Uterus (tissue), 4 donors: ENCODE results near the gene FEM1A. TPM values are rescaled to one million over a fixed set of nuclear protein-coding genes. Genes with fewer than 3 reads are reported as not detected.
A peak's percentile ranks its signal among the peaks of the same experiment; 100 is the strongest.
"Not testable (repeated sequence)": the region's sequence is repeated elsewhere in the genome, so short reads cannot be mapped to it uniquely, and the experiment has no call there.

Experiments used
- DNase-seq, 2 donors: peaks; one replicate each; pipeline ENCODE4 v3.0.0-alpha.2; 2019 to 2020
- H3K27ac ChIP-seq, 2 donors: fragments of 200-600 bp; sonication (generic); 1 replicate in 1 of 2; 2 replicates in 1 of 2; pipeline ENCODE4 v1.5.1; 2016 to 2018
- H3K27me3 ChIP-seq, 2 donors: fragments of 200-600 bp; sonication (generic); one replicate each; pipeline ENCODE4 v1.5.1; 2018 to 2019; ENCODE audit warnings: control low read depth in 1 of 2
- H3K36me3 ChIP-seq, 2 donors: fragments of 200-600 bp; sonication (generic); one replicate each; pipeline ENCODE4 v1.5.1; 2019; ENCODE audit warnings: control low read depth in 1 of 2
- H3K4me1 ChIP-seq, 2 donors: fragments of 200-600 bp; sonication (generic); one replicate each; pipeline ENCODE4 v1.5.1; 2018 to 2019; ENCODE audit warnings: control low read depth in 1 of 2
- H3K4me3 ChIP-seq, 2 donors: fragments of 200-600 bp; sonication (generic); 1 replicate in 1 of 2; 2 replicates in 1 of 2; pipeline ENCODE4 v1.5.1; 2018 to 2019; ENCODE audit warnings: mild to moderate bottlenecking in 1 of 2
- H3K9me3 ChIP-seq, 2 donors: fragments of 200-600 bp; sonication (generic); one replicate each; pipeline ENCODE4 v1.5.1; 2019; ENCODE audit warnings: control low read depth in 1 of 2
- POLR2A ChIP-seq, 2 donors: fragments of 450-650 bp; IDR thresholded peaks; one replicate each; pipeline ENCODE4 v1.6.1; 2016; ENCODE audit warnings: antibody characterized with exemption in 2 of 2, mild to moderate bottlenecking in 1 of 2, moderate library complexity in 1 of 2
- intact Hi-C: fragments of 100-400 bp; cut with DNase I; formaldehyde crosslinking; loops from one replicate; pipeline ENCODE4 v1.15.1; 2023; ENCODE audit warnings: low total_unique reads
- total RNA-seq, 4 donors: library from RNA; depleted of rRNA in 3 of 4; stranded (reverse); fragments of >200 nt in 3 of 4; gene quantifications; one replicate each; pipeline versions ENCODE4 v1.1.0 to v1.2.4, GENCODE V29; 2014 to 2023
- TF ChIP-seq, protein P1 (sequence below), 4 experiments: fragments of 200-600 bp in 2 of 4; fragments of 450-650 bp in 2 of 4; sonication (generic) in 2 of 4; IDR thresholded peaks; one replicate each; pipeline ENCODE4 v1.5.1; 2016 to 2019; ENCODE audit warnings: antibody characterized with exemption in 4 of 4, mild to moderate bottlenecking in 2 of 4, moderate library complexity in 1 of 4
- donor health status: DM: yes; HTN: yes; CAD: no.

FEM1A gene
- total RNA-seq, 4 donors from 2014 or later, result 9.4 to 12.4 (median 10.6) TPM

DNA sequence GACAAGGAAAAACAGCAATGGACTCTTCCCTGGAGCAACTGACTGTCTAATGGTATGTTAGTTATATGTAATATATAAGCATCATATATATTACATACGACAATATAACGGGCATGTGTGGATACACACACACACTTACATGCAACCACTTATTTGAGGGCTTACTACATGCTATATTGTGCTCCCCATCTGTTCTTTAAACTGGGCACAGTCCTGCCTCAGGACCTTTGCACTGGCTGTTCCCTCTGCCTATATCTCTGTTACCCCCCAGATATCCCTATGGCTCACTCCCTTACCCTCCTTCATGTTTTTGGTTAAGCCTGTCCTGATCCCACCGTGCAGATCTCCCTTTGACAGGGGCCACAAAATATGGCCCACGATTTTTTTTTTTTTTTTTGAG is 29.7 kb downstream of the FEM1A start:
- no peak for DNase-seq
- intact Hi-C loops, result no loop called here
- H3K27me3 ChIP-seq, result no peaks in the 10 kb centered on the region
- no peaks in the 10 kb centered on the region for H3K36me3 ChIP-seq
- no peak overlapping the region for H3K27ac ChIP-seq
- TF ChIP-seq, protein P1, sequence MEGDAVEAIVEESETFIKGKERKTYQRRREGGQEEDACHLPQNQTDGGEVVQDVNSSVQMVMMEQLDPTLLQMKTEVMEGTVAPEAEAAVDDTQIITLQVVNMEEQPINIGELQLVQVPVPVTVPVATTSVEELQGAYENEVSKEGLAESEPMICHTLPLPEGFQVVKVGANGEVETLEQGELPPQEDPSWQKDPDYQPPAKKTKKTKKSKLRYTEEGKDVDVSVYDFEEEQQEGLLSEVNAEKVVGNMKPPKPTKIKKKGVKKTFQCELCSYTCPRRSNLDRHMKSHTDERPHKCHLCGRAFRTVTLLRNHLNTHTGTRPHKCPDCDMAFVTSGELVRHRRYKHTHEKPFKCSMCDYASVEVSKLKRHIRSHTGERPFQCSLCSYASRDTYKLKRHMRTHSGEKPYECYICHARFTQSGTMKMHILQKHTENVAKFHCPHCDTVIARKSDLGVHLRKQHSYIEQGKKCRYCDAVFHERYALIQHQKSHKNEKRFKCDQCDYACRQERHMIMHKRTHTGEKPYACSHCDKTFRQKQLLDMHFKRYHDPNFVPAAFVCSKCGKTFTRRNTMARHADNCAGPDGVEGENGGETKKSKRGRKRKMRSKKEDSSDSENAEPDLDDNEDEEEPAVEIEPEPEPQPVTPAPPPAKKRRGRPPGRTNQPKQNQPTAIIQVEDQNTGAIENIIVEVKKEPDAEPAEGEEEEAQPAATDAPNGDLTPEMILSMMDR (IDR thresholded peaks at IDR 0.05), result no peak
- no peak for TF ChIP-seq POLR2A (IDR thresholded peaks at IDR 0.05)
- no peak overlapping the region for H3K4me3 ChIP-seq
- no peaks in the 10 kb centered on the region for H3K4me1 ChIP-seq
- H3K9me3 ChIP-seq, result no peaks in the 10 kb centered on the region

DNA sequence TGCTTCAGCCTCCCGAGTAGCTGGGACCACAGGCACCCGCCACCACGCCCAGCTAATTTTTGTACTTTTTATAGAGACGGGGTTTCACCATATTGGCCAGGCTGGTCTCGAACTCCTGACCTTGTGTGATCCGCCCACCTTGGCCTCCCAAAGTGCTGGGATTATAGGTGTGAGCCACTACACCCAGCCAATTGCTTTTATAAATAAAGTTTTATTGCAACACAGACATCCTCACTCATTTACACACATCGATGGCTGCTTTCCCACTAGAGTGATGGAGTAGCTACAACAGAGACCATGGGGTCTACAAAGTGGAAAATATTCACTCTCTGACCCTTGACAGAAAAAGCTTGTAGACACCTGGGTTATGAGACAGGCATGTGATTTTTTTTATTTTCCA is 30.8 kb downstream of the FEM1A start:
- intact Hi-C loops, H3K36me3 ChIP-seq, H3K4me1 ChIP-seq: not testable (repeated sequence)

DNA sequence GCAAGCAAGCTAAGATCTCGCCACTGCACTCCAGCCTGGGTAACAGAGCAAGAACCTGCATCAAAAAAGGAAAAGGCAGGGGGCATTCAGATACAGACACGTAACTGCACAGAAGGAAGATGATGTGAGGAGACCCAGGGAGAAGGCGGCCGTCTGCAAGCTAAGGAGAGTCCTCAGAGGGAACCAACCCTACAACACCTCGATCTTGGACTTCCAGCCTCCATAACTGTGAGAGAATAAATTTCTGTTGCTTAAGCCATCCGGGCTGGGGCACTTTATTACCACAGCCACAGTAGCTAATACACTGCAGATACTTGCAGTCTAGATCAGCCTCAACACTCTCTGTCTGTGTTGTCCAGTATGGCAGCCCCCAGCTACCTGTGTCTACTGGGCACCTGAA is 32.0 kb downstream of the FEM1A start:
- Histone ChIP-seq H3K36me3 (no peaks in the 10 kb centered on the region), H3K27ac (no peak overlapping the region), H3K9me3 (no peaks in the 10 kb centered on the region), H3K4me1 (no peaks in the 10 kb centered on the region), H3K4me3 (no peak overlapping the region), H3K27me3 (no peaks in the 10 kb centered on the region)
- intact Hi-C loops, result no loop called here
- TF ChIP-seq, protein P1 (IDR thresholded peaks at IDR 0.05), result no peak
- TF ChIP-seq POLR2A (IDR thresholded peaks at IDR 0.05), result no peak
- DNase-seq, result no peak

More for the DNA sequence above, 30.8 kb downstream of the FEM1A start:
- DNase-seq, H3K27me3 ChIP-seq, H3K9me3 ChIP-seq, H3K27ac ChIP-seq, H3K4me3 ChIP-seq: not testable (repeated sequence)

DNA sequence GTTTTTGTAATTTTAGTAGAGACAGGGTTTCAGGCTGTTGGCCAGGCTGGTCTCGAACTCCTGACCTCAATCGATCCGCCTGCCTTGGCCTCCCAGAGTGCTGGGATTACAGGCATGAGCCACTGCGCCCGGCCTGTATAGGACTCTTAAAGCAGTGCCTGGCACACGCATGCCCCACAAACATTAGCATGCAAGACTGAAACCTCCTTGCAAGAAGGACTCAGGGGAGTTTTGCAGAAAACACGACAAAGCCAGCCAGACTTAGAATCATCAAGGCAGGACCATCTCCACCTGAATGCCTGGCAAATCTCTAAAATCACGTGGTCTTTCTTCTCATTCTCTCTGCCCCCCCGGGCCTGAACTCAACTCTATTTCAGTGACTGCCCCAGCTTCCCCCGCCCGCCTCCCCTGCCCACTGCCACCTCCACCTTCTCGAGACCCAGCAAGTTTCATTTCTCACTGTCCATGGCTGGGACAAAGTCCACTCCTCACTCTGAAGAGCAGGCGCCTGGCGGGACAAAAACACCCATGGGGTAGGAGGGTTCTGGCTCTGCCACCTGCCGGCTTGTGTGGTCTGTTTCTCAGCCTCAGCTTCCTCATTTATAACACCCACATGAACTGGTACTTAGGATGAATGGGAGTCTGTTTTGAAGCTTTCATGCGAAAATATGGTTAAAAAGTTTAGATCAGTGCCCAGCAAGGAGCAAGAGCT is 37.6 kb downstream of the FEM1A start:
- DNase-seq, result no peak
- Histone ChIP-seq H3K4me3 (no peak overlapping the region), H3K9me3 (no peaks in the 10 kb centered on the region), H3K36me3 (no peaks in the 10 kb centered on the region), H3K4me1 (no peaks in the 10 kb centered on the region), H3K27me3 (no peaks in the 10 kb centered on the region), H3K27ac (no peak overlapping the region)
- intact Hi-C loops, result no loop called here
- no peak for TF ChIP-seq POLR2A (IDR thresholded peaks at IDR 0.05)
- TF ChIP-seq, protein P1 (IDR thresholded peaks at IDR 0.05), result no peak

DNA sequence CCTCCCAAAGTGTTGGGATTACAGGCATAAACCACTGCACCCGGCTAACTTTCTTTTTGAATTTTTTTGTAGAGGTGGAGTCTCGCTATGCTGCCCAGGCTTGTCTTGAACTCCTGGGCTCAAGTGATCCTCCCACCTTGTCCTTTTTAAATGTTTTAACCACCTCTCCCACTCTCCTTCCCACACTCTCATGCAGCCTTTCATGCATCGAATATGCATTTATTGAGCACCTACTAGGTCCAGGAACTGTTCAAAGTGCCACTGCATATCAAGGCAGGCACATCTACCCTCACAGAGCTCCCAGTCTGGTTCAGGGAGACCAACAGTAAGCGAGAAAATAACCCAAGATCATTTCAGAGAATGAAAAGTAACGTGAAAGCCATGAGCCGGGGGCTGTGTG is 38.8 kb downstream of the FEM1A start:
- Histone ChIP-seq H3K27ac (peak overlapping the region; percentile 90 to 94), H3K4me1 (no peaks in the 10 kb centered on the region), H3K36me3 (no peaks in the 10 kb centered on the region), H3K9me3 (no peaks in the 10 kb centered on the region), H3K27me3 (no peaks in the 10 kb centered on the region), H3K4me3 (peak overlapping the region in 1 of 2 donors; percentile 92)
- no peak for TF ChIP-seq POLR2A (IDR thresholded peaks at IDR 0.05)
- TF ChIP-seq, protein P1 (IDR thresholded peaks at IDR 0.05), result no peak
- DNase-seq, result no peak
- intact Hi-C loops, result no loop called here
